HG03064 (cell line): ENCODE data around the gene HASPIN.
A peak's percentile ranks its signal among the peaks of the same experiment; 100 is the strongest.
"Not testable (repeated sequence)": the region's sequence is repeated elsewhere in the genome, so short reads cannot be mapped to it uniquely, and the experiment has no call there.

Source experiments
- ATAC-seq: cut with Tn5 transposase; IDR thresholded peaks from one replicate; pipeline ENCODE4 v1.9.1; 2021; ENCODE audit warnings: low read depth; ENCODE audit not compliant: unreplicated experiment

Gene HASPIN

GRCh38 chr17:3695723-3696411 lies 27.8 kb upstream of the HASPIN start, which contains the start of gene P2RX5:
Gene P2RX5 (minus strand): TSS chr17:3696155. CDS start chr17:3696005, 150 bp downstream.
- ATAC-seq: no peak

GRCh38 chr17:3697103-3697476 lies 26.6 kb upstream of the HASPIN start:
- ATAC-seq: no peak

GRCh38 chr17:3698139-3698538 lies 25.6 kb upstream of the HASPIN start:
- ATAC-seq: no peak

GRCh38 chr17:3699951-3700350 lies 23.8 kb upstream of the HASPIN start:
- ATAC-seq: no peak

- ATAC-seq: not testable (repeated sequence)
Observed at GRCh38 chr17:3702041-3702539, 21.6 kb upstream of the HASPIN start.

GRCh38 chr17:3704931-3705717 lies 18.6 kb upstream of the HASPIN start:
- no peak for ATAC-seq

GRCh38 chr17:3705718-3705984 lies 18.1 kb upstream of the HASPIN start:
- not testable (repeated sequence) for ATAC-seq

- no peak for ATAC-seq
Observed at GRCh38 chr17:3708366-3708765, 15.3 kb upstream of the HASPIN start.

- peak; percentile 91 for ATAC-seq
Observed at GRCh38 chr17:3710951-3711383, 12.7 kb upstream of the HASPIN start.

GRCh38 chr17:3712811-3713463 lies 10.8 kb upstream of the HASPIN start:
- ATAC-seq: no peak

GRCh38 chr17:3715296-3715695 lies 8.4 kb upstream of the HASPIN start:
- ATAC-seq: no peak

GRCh38 chr17:3718201-3718600 lies 5.5 kb upstream of the HASPIN start:
- no peak for ATAC-seq

- no peak for ATAC-seq
Observed at GRCh38 chr17:3719265-3719664, 4.4 kb upstream of the HASPIN start.

GRCh38 chr17:3722716-3723115 lies 987 bp upstream of the HASPIN start:
- ATAC-seq: no peak

- peak; percentile 7 for ATAC-seq
Observed at GRCh38 chr17:3723188-3723555, 531 bp upstream of the HASPIN start.

GRCh38 chr17:3724378-3725077 lies 825 bp downstream of the HASPIN start:
- ATAC-seq: no peak

- no peak for ATAC-seq
Observed at GRCh38 chr17:3727041-3727440, 3.3 kb downstream of the HASPIN start.

GRCh38 chr17:3728099-3728498 lies 4.4 kb downstream of the HASPIN start:
- not testable (repeated sequence) for ATAC-seq

- ATAC-seq: no peak
Observed at GRCh38 chr17:3729881-3730280, 6.2 kb downstream of the HASPIN start.

- no peak for ATAC-seq
Observed at GRCh38 chr17:3730881-3731429, 7.3 kb downstream of the HASPIN start.

- peak; percentile 69 for ATAC-seq
Observed at GRCh38 chr17:3732210-3732621, 8.5 kb downstream of the HASPIN start.
